ENCODE results near the gene CEP63. TPM values are rescaled to one million over a fixed set of nuclear protein-coding genes. Genes with fewer than 3 reads are reported as not detected.
"Not testable (repeated sequence)": the region's sequence is repeated elsewhere in the genome, so short reads cannot be mapped to it uniquely, and the experiment has no call there.

Gene CEP63
- total RNA-seq, 1 donor from 2014 or later: 34.7 TPM

GRCh38 chr3:134567605-134568004, 81.7 kb downstream of the CEP63 start:
- intact Hi-C loops (cut with micrococcal nuclease): no loop called here
- H3K9me3 ChIP-seq (replicated peaks): peaks cover 12% of the 10 kb centered on the region

GRCh38 chr3:134568790-134569189, 82.9 kb downstream of the CEP63 start:
- intact Hi-C loops (cut with micrococcal nuclease): no loop called here
- no peak for TF ChIP-seq CTCF (IDR thresholded peaks at IDR 0.05; ENCODE audit: borderline replicate concordance)
- H3K36me3 ChIP-seq: peaks cover 2% of the 10 kb centered on the region

More at GRCh38 chr3:134567605-134568004, 81.7 kb downstream of the CEP63 start:
- no peak for DNase-seq
- H3K4me3 ChIP-seq: no peak overlapping the region
- no peaks in the 10 kb centered on the region for H3K27me3 ChIP-seq (ENCODE audit: low read depth)
- H3K36me3 ChIP-seq: peaks cover 11% of the 10 kb centered on the region
- H3K4me1 ChIP-seq: no peaks in the 10 kb centered on the region
- no peak overlapping the region for H3K27ac ChIP-seq (replicated peaks)
- no peak for TF ChIP-seq CTCF (IDR thresholded peaks at IDR 0.05; ENCODE audit: borderline replicate concordance)

GRCh38 chr3:134569899-134570298, 84.0 kb downstream of the CEP63 start:
- DNase-seq; H3K36me3 ChIP-seq; H3K4me1 ChIP-seq; intact Hi-C loops (cut with micrococcal nuclease); H3K27ac ChIP-seq (replicated peaks); H3K27me3 ChIP-seq (ENCODE audit: low read depth); H3K4me3 ChIP-seq: not testable (repeated sequence)
- peaks cover 24% of the 10 kb centered on the region for H3K9me3 ChIP-seq (replicated peaks)

More at GRCh38 chr3:134568790-134569189, 82.9 kb downstream of the CEP63 start:
- Histone ChIP-seq H3K4me3 (no peak overlapping the region), H3K27ac (replicated peaks) (no peak overlapping the region), H3K4me1 (no peaks in the 10 kb centered on the region), H3K9me3 (replicated peaks) (peaks cover 24% of the 10 kb centered on the region), H3K27me3 (ENCODE audit: low read depth) (no peaks in the 10 kb centered on the region)
- DNase-seq: no peak

GRCh38 chr3:134576426-134576825, 90.6 kb downstream of the CEP63 start:
- H3K27me3 ChIP-seq (ENCODE audit: low read depth): no peaks in the 10 kb centered on the region
- H3K36me3 ChIP-seq: no peaks in the 10 kb centered on the region
- no peak overlapping the region for H3K4me3 ChIP-seq
- H3K27ac ChIP-seq (replicated peaks): no peak overlapping the region
- no peak for DNase-seq
- H3K4me1 ChIP-seq: no peaks in the 10 kb centered on the region
- no peak for TF ChIP-seq CTCF (IDR thresholded peaks at IDR 0.05; ENCODE audit: borderline replicate concordance)
- peaks cover 17% of the 10 kb centered on the region for H3K9me3 ChIP-seq (replicated peaks)
- intact Hi-C loops (cut with micrococcal nuclease): no loop called here

GRCh38 chr3:134576831-134577230, 91.0 kb downstream of the CEP63 start:
- intact Hi-C loops (cut with micrococcal nuclease): no loop called here
- no peak for TF ChIP-seq CTCF (IDR thresholded peaks at IDR 0.05; ENCODE audit: borderline replicate concordance)

GRCh38 chr3:134579141-134579665, 93.3 kb downstream of the CEP63 start:
- Histone ChIP-seq H3K4me1 (no peaks in the 10 kb centered on the region), H3K4me3 (no peak overlapping the region), H3K9me3 (replicated peaks) (peaks cover 15% of the 10 kb centered on the region), H3K36me3 (no peaks in the 10 kb centered on the region), H3K27ac (replicated peaks) (no peak overlapping the region), H3K27me3 (ENCODE audit: low read depth) (no peaks in the 10 kb centered on the region)
- no peak for TF ChIP-seq CTCF (IDR thresholded peaks at IDR 0.05; ENCODE audit: borderline replicate concordance)
- DNase-seq: no peak
- intact Hi-C loops (cut with micrococcal nuclease): no loop called here

More at GRCh38 chr3:134576831-134577230, 91.0 kb downstream of the CEP63 start:
- Histone ChIP-seq H3K9me3 (replicated peaks) (peaks cover 17% of the 10 kb centered on the region), H3K27ac (replicated peaks) (no peak overlapping the region), H3K4me1 (no peaks in the 10 kb centered on the region), H3K36me3 (no peaks in the 10 kb centered on the region), H3K27me3 (ENCODE audit: low read depth) (no peaks in the 10 kb centered on the region), H3K4me3 (no peak overlapping the region)
- DNase-seq: no peak

Measured in left ventricle myocardium inferior (tissue), 1 donor.